ENCODE measurements around the gene TMEM134. TPM values are rescaled to one million over a fixed set of nuclear protein-coding genes. Genes with fewer than 3 reads are reported as not detected.

The TMEM134 gene
- total and polyA plus RNA-seq, 7 donors, result 57.1 to 121 (median 81.7) TPM

GRCh38 chr11:67422891-67423290 lies 46.2 kb downstream of the TMEM134 start:
- Histone ChIP-seq H3K4me3 (no peak overlapping the region), H3K4me1 (peaks cover 31% of the 10 kb centered on the region), H3K27me3 (ENCODE audit: insufficient read depth in 3 of 3, low read length in 2 of 3) (no peaks in the 10 kb centered on the region), H3K27ac (no peak overlapping the region), H3K36me3 (ENCODE audit: insufficient read depth in 1 of 2, low read depth in 1 of 2) (no peaks in the 10 kb centered on the region), H3K9me3 (no peaks in the 10 kb centered on the region)
- DNase-seq (no peak), ATAC-seq (no peak)
- intact Hi-C loops (cut with DNase I), result no loop called here
- WGBS, 3 donors, result 71 to 76% (median 74%) methylated on average over 6 of the region's 6 CpGs
- TF ChIP-seq CTCF (IDR thresholded peaks at IDR 0.05), result no peak

GRCh38 chr11:67421430-67422031 lies 47.5 kb downstream of the TMEM134 start:
- Histone ChIP-seq H3K9me3 (no peaks in the 10 kb centered on the region), H3K27ac (peak overlapping the region; percentile 95), H3K36me3 (ENCODE audit: insufficient read depth in 1 of 2, low read depth in 1 of 2) (no peaks in the 10 kb centered on the region), H3K27me3 (ENCODE audit: insufficient read depth in 3 of 3, low read length in 2 of 3) (no peaks in the 10 kb centered on the region), H3K4me3 (peak overlapping the region; percentile 68), H3K4me1 (peaks cover 39% of the 10 kb centered on the region)
- no peak for ATAC-seq
- WGBS, 3 donors, result 80 to 84% (median 82%) methylated on average over 22 of the region's 22 CpGs
- intact Hi-C loops (cut with DNase I), result no loop called here
- DNase-seq, result no peak
- TF ChIP-seq CTCF (IDR thresholded peaks at IDR 0.05), result no peak

- no peaks in the 10 kb centered on the region for H3K36me3 ChIP-seq (ENCODE audit: insufficient read depth in 1 of 2, low read depth in 1 of 2)
- TF ChIP-seq CTCF (IDR thresholded peaks at IDR 0.05), result no peak
- H3K4me3 ChIP-seq, result peak overlapping the region; percentile 68
- peaks cover 46% of the 10 kb centered on the region for H3K4me1 ChIP-seq
- intact Hi-C loops (cut with DNase I), result no loop called here
- ATAC-seq (peak; percentile 85 to 90 (median 86)), DNase-seq (peak; percentile 97 to 98)
- peak overlapping the region; percentile 95 for H3K27ac ChIP-seq
- 1 to 3% (median 1%) methylated on average over 52 to 97 of the region's 97 CpGs for WGBS, 3 donors
- H3K27me3 ChIP-seq (ENCODE audit: insufficient read depth in 3 of 3, low read length in 2 of 3), result no peaks in the 10 kb centered on the region
- H3K9me3 ChIP-seq, result no peaks in the 10 kb centered on the region
Measured at GRCh38 chr11:67420646-67421429, 48.2 kb downstream of the TMEM134 start.

- TF ChIP-seq CTCF (IDR thresholded peaks at IDR 0.05), result no peak
- 25 to 42% (median 26%) methylated on average over 10 to 15 of the region's 15 CpGs for WGBS, 3 donors
- H3K4me1 ChIP-seq, result peaks cover 47% of the 10 kb centered on the region
Measured at GRCh38 chr11:67420147-67420645, 48.9 kb downstream of the TMEM134 start.

More at GRCh38 chr11:67420147-67420645, 48.9 kb downstream of the TMEM134 start:
- Histone ChIP-seq H3K4me3 (peak overlapping the region; percentile 68), H3K27me3 (ENCODE audit: insufficient read depth in 3 of 3, low read length in 2 of 3) (no peaks in the 10 kb centered on the region), H3K36me3 (ENCODE audit: insufficient read depth in 1 of 2, low read depth in 1 of 2) (no peaks in the 10 kb centered on the region), H3K9me3 (no peaks in the 10 kb centered on the region), H3K27ac (peak overlapping the region; percentile 95)
- ATAC-seq (no peak), DNase-seq (no peak)
- intact Hi-C loops (cut with DNase I), result no loop called here

Measured in psoas muscle (tissue), 8 donors.